Endometrium (tissue), 2 donors: ENCODE results near the gene DNAJC12.
"Not testable (repeated sequence)": the region's sequence is repeated elsewhere in the genome, so short reads cannot be mapped to it uniquely, and the experiment has no call there.

ENCODE experiments used
- FAIRE-seq: peaks from 2 replicates; lab custom pipeline; 2012; peaks lifted over from hg19 to GRCh38; lab: Jason Lieb, UNC
- donor health status: control.
- donor health status: control.

Gene DNAJC12

GRCh38 chr10:67839511-67839910 lies 1.5 kb upstream of the DNAJC12 start:
- not testable (repeated sequence) for FAIRE-seq

GRCh38 chr10:67836972-67837371 lies 1.0 kb downstream of the DNAJC12 start:
- FAIRE-seq: no peak

- FAIRE-seq: no peak
Measured at GRCh38 chr10:67836488-67836887, 1.5 kb downstream of the DNAJC12 start.

- peak; percentile 73 for FAIRE-seq
Measured at GRCh38 chr10:67835541-67836394, 2.2 kb downstream of the DNAJC12 start.

- no peak for FAIRE-seq
Measured at GRCh38 chr10:67834375-67834774, 3.6 kb downstream of the DNAJC12 start.

- FAIRE-seq: no peak
Measured at GRCh38 chr10:67827811-67828210, 10.2 kb downstream of the DNAJC12 start.

GRCh38 chr10:67819768-67820204 lies 18.2 kb downstream of the DNAJC12 start:
- FAIRE-seq: no peak

- no peak for FAIRE-seq
Measured at GRCh38 chr10:67818323-67818722, 19.7 kb downstream of the DNAJC12 start.

GRCh38 chr10:67816719-67817118 lies 21.3 kb downstream of the DNAJC12 start:
- FAIRE-seq: no peak

GRCh38 chr10:67815571-67816059 lies 22.4 kb downstream of the DNAJC12 start:
- FAIRE-seq: no peak

- FAIRE-seq: no peak
Measured at GRCh38 chr10:67812007-67812406, 26.0 kb downstream of the DNAJC12 start.

GRCh38 chr10:67809107-67809506 lies 28.9 kb downstream of the DNAJC12 start:
- no peak for FAIRE-seq

GRCh38 chr10:67808704-67809103 lies 29.3 kb downstream of the DNAJC12 start:
- FAIRE-seq: no peak

GRCh38 chr10:67807855-67808456 lies 30.0 kb downstream of the DNAJC12 start:
- no peak for FAIRE-seq

- no peak for FAIRE-seq
Measured at GRCh38 chr10:67804395-67804678, 33.7 kb downstream of the DNAJC12 start.

- no peak for FAIRE-seq
Measured at GRCh38 chr10:67803588-67804394, 34.2 kb downstream of the DNAJC12 start.

GRCh38 chr10:67802767-67803538 lies 35.0 kb downstream of the DNAJC12 start:
- FAIRE-seq: no peak

GRCh38 chr10:67801118-67801517 lies 36.9 kb downstream of the DNAJC12 start:
- FAIRE-seq: no peak

GRCh38 chr10:67794909-67795460 lies 43.0 kb downstream of the DNAJC12 start:
- no peak for FAIRE-seq

- FAIRE-seq: no peak
Measured at GRCh38 chr10:67794256-67794655, 43.7 kb downstream of the DNAJC12 start.

- no peak for FAIRE-seq
Measured at GRCh38 chr10:67793313-67793712, 44.7 kb downstream of the DNAJC12 start.

- FAIRE-seq: no peak
Measured at GRCh38 chr10:67792653-67793052, 45.3 kb downstream of the DNAJC12 start.
